Measurements from ENCODE around the gene GFRA1.

- TF ChIP-seq CTCF (IDR thresholded peaks at IDR 0.05) (no peak), POLR2A (IDR thresholded peaks at IDR 0.05) (no peak), EP300 (IDR thresholded peaks at IDR 0.05) (no peak), POLR2AphosphoS5 (IDR thresholded peaks at IDR 0.05) (no peak)
These were observed 143.0 kb downstream of the GFRA1 start for GRCh38 chr10:116130006-116130405.
